ENCODE results near the gene ATP9A.

DNA sequence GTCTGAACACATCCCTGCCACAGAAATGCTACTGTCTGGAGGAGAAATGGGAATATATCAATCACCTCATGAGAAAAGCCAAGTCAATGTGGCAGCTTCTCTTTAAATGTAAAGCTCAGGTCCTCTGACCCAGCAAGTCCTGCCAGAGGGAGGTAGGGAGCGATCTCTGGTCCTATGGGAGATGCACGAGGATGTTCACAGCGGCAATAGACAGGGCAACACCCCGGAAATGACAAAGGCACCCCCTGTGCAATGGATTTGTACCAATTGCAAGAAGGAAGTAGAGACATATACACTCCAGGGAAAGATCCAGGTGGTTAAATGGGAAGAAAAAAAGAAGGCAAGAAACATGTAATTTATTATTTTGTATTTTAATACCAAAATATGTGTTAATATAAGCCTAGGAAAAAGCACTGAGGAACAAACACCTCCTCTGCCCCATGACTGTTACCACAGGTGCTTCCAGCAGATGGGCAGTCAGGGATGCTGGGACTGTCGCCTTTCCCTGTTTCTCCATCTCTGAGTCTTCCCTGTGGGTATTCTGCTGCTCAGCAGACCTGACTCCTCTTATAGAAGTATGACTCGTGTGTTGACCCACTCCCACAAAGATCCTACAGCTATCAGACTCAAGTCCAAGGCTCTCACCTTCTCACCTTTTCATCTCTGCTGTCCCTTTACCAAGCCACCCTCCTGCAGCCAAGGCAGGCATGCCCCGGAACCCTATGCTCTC, 20.8 kb downstream of the ATP9A start:
- TF ChIP-seq, protein P1, sequence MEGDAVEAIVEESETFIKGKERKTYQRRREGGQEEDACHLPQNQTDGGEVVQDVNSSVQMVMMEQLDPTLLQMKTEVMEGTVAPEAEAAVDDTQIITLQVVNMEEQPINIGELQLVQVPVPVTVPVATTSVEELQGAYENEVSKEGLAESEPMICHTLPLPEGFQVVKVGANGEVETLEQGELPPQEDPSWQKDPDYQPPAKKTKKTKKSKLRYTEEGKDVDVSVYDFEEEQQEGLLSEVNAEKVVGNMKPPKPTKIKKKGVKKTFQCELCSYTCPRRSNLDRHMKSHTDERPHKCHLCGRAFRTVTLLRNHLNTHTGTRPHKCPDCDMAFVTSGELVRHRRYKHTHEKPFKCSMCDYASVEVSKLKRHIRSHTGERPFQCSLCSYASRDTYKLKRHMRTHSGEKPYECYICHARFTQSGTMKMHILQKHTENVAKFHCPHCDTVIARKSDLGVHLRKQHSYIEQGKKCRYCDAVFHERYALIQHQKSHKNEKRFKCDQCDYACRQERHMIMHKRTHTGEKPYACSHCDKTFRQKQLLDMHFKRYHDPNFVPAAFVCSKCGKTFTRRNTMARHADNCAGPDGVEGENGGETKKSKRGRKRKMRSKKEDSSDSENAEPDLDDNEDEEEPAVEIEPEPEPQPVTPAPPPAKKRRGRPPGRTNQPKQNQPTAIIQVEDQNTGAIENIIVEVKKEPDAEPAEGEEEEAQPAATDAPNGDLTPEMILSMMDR (IDR thresholded peaks at IDR 0.05): no peak
- TF ChIP-seq POLR2A (IDR thresholded peaks at IDR 0.05): no peak
